Measurements from ENCODE around the gene ALDH16A1. TPM values are rescaled to one million over a fixed set of nuclear protein-coding genes. Genes with fewer than 3 reads are reported as not detected.
"Not testable (repeated sequence)": the region's sequence is repeated elsewhere in the genome, so short reads cannot be mapped to it uniquely, and the experiment has no call there.

Gene ALDH16A1
- total RNA-seq, 1 donor from 2014 or later, result 51.9 TPM

GRCh38 chr19:49442771-49443365, 10.2 kb upstream of the ALDH16A1 start:
- peak overlapping the region; percentile 86 for H3K4me3 Mint-ChIP-seq
- no peak for TF ChIP-seq CTCF (conservative IDR thresholded peaks at IDR 0.05)
- no peaks in the 10 kb centered on the region for H3K36me3 Mint-ChIP-seq (ENCODE audit: low read depth)
- DNase-seq (ENCODE audit: low read depth, low spot score), result peak; percentile 72
- H3K27ac Mint-ChIP-seq (ENCODE audit: unreplicated experiment), result no peak overlapping the region
- no peaks in the 10 kb centered on the region for H3K9me3 Mint-ChIP-seq
- H3K27me3 Mint-ChIP-seq (ENCODE audit: low read depth), result peaks cover 62% of the 10 kb centered on the region
- peaks cover 19% of the 10 kb centered on the region for H3K4me1 Mint-ChIP-seq

- peak; percentile 87 for TF ChIP-seq CTCF (conservative IDR thresholded peaks at IDR 0.05)
- Mint-ChIP-seq H3K4me1 (peaks cover 19% of the 10 kb centered on the region), H3K4me3 (peak overlapping the region; percentile 86), H3K27ac (ENCODE audit: unreplicated experiment) (no peak overlapping the region), H3K36me3 (ENCODE audit: low read depth) (no peaks in the 10 kb centered on the region), H3K9me3 (no peaks in the 10 kb centered on the region), H3K27me3 (ENCODE audit: low read depth) (peaks cover 55% of the 10 kb centered on the region)
- peak; percentile 96 for DNase-seq (ENCODE audit: low read depth, low spot score)
Measured at GRCh38 chr19:49443366-49444099, 9.5 kb upstream of the ALDH16A1 start.

- not testable (repeated sequence) for H3K27ac Mint-ChIP-seq (ENCODE audit: unreplicated experiment); DNase-seq (ENCODE audit: low read depth, low spot score); H3K9me3 Mint-ChIP-seq; H3K36me3 Mint-ChIP-seq (ENCODE audit: low read depth)
- Mint-ChIP-seq H3K27me3 (ENCODE audit: low read depth) (peaks cover 49% of the 10 kb centered on the region), H3K4me3 (peak overlapping the region; percentile 86), H3K4me1 (peaks cover 19% of the 10 kb centered on the region)
Measured at GRCh38 chr19:49444100-49444700, 8.8 kb upstream of the ALDH16A1 start.

- no peak for DNase-seq (ENCODE audit: low read depth, low spot score)
- no peaks in the 10 kb centered on the region for H3K9me3 Mint-ChIP-seq
- no peak overlapping the region for H3K27ac Mint-ChIP-seq (ENCODE audit: unreplicated experiment)
- H3K4me3 Mint-ChIP-seq, result peak overlapping the region; percentile 69
- H3K4me1 Mint-ChIP-seq, result peaks cover 20% of the 10 kb centered on the region
- TF ChIP-seq CTCF (conservative IDR thresholded peaks at IDR 0.05), result no peak
- peaks cover 31% of the 10 kb centered on the region for H3K27me3 Mint-ChIP-seq (ENCODE audit: low read depth)
- no peaks in the 10 kb centered on the region for H3K36me3 Mint-ChIP-seq (ENCODE audit: low read depth)
Measured at GRCh38 chr19:49445997-49446396, 7.0 kb upstream of the ALDH16A1 start.

GRCh38 chr19:49447485-49448431, 5.3 kb upstream of the ALDH16A1 start:
- Mint-ChIP-seq H3K4me1 (peaks cover 16% of the 10 kb centered on the region), H3K36me3 (ENCODE audit: low read depth) (peaks cover 3% of the 10 kb centered on the region), H3K27me3 (ENCODE audit: low read depth) (peaks cover 19% of the 10 kb centered on the region), H3K27ac (ENCODE audit: unreplicated experiment) (no peak overlapping the region), H3K4me3 (peak overlapping the region; percentile 61), H3K9me3 (no peaks in the 10 kb centered on the region)
- TF ChIP-seq CTCF (conservative IDR thresholded peaks at IDR 0.05), result no peak
- DNase-seq (ENCODE audit: low read depth, low spot score), result no peak

All from neural crest cell (in vitro differentiated cells).